ENCODE data around the gene BCL2.
"Not testable (repeated sequence)": the region's sequence is repeated elsewhere in the genome, so short reads cannot be mapped to it uniquely, and the experiment has no call there.

Gene BCL2

DNA sequence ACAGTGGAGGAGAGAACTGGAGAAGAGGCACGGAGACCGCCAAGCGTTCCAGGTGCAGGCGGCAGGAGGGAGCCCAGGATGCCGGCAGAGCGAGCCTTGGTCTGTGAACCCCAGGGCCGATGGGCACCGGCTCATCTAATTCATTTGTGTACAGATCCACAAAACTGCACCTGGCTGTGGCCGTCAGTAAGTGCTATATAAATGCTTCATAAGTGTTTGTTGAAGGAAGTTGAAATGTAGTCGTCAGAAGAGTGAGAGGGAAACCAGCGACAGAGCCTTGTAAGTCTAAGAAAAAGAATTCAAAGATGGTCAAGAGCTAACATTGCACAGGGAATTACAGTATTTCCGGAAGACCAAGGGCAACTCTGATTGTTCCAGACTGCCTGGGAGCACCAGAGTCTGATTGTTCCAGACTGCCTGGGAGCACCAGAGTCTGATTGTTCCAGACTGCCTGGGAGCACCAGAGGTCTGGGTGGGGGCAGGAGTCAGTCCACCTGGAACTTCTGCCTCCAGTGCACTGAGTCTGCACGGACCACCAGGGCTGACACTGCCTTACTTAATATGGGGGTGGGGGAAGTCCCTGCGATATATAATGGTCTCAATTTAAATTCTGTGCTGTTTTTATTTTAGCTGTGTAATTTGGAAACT, 112.3 kb downstream of the BCL2 start:
- DNase-seq (ENCODE audit: low read depth), result no peak
- H3K4me3 ChIP-seq (ENCODE audit: low read depth, low read length), result no peak overlapping the region
- in situ Hi-C loops (cut with HindIII; ENCODE audit: low sequenced_read_pairs), result no loop called here
- TF ChIP-seq, protein P1, sequence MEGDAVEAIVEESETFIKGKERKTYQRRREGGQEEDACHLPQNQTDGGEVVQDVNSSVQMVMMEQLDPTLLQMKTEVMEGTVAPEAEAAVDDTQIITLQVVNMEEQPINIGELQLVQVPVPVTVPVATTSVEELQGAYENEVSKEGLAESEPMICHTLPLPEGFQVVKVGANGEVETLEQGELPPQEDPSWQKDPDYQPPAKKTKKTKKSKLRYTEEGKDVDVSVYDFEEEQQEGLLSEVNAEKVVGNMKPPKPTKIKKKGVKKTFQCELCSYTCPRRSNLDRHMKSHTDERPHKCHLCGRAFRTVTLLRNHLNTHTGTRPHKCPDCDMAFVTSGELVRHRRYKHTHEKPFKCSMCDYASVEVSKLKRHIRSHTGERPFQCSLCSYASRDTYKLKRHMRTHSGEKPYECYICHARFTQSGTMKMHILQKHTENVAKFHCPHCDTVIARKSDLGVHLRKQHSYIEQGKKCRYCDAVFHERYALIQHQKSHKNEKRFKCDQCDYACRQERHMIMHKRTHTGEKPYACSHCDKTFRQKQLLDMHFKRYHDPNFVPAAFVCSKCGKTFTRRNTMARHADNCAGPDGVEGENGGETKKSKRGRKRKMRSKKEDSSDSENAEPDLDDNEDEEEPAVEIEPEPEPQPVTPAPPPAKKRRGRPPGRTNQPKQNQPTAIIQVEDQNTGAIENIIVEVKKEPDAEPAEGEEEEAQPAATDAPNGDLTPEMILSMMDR (IDR thresholded peaks at IDR 0.05; ENCODE audit: low read depth, low read length, missing control alignments), result no peak

- TF ChIP-seq, protein P1 (IDR thresholded peaks at IDR 0.05; ENCODE audit: low read depth, low read length, missing control alignments), result no peak
- no peak overlapping the region for H3K4me3 ChIP-seq (ENCODE audit: low read depth, low read length)
- in situ Hi-C loops (cut with HindIII; ENCODE audit: low sequenced_read_pairs), result no loop called here
These were observed 113.0 kb downstream of the BCL2 start for GRCh38 chr18:63206433-63207142.

DNA sequence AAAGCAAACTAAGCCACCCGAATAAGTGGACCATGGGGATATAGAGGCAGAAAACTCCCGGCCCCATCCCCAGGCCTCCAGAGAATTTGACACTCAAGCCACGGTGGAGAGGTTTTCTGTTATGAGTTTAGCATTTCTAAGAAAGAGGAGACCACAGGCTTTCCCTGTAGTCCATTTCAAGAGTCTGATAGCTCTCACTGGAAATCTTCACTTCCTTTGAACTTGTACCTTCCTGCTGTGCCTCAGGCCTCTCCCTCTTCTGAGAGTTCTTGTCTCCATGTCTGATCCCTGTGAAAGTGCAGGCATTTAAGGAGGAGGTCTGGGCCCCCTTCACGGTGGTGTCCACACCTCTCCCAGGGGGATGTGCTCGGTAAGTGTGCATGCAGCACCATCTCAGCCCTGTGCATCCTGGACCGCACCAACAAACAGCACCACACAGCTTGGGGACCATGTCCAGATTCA, 113.7 kb downstream of the BCL2 start:
- TF ChIP-seq, protein P1 (IDR thresholded peaks at IDR 0.05; ENCODE audit: low read depth, low read length, missing control alignments), result no peak
- DNase-seq (ENCODE audit: low read depth), result no peak
- in situ Hi-C loops (cut with HindIII; ENCODE audit: low sequenced_read_pairs), result no loop called here
- H3K4me3 ChIP-seq (ENCODE audit: low read depth, low read length), result no peak overlapping the region

More at GRCh38 chr18:63206433-63207142, 113.0 kb downstream of the BCL2 start:
- no peak for DNase-seq (ENCODE audit: low read depth)

DNA sequence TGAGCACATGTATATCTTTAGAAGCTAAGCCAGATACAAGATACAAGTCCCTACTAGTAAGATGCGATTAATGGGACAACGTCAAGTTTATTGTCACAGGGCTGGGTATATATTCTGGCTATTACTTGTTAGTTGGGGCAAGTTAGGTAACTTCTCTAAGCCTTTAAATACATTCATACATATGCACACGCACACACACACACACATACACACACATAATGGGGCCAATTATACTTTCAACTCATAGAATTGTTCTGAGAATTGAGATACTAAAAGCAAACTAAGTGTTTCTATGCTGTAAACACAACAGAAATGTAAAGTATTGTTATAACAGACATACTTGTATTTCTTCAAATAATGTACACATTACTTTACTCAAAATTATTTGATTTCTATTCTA, 116.1 kb downstream of the BCL2 start:
- H3K4me3 ChIP-seq (ENCODE audit: low read depth, low read length), result no peak overlapping the region
- TF ChIP-seq, protein P1 (IDR thresholded peaks at IDR 0.05; ENCODE audit: low read depth, low read length, missing control alignments), result no peak
- DNase-seq (ENCODE audit: low read depth), result no peak
- in situ Hi-C loops (cut with HindIII; ENCODE audit: low sequenced_read_pairs), result no loop called here

GRCh38 chr18:63202828-63203227, 116.7 kb downstream of the BCL2 start:
- TF ChIP-seq, protein P1 (IDR thresholded peaks at IDR 0.05; ENCODE audit: low read depth, low read length, missing control alignments), result no peak
- H3K4me3 ChIP-seq (ENCODE audit: low read depth, low read length), result no peak overlapping the region
- DNase-seq (ENCODE audit: low read depth), result no peak
- in situ Hi-C loops (cut with HindIII; ENCODE audit: low sequenced_read_pairs), result no loop called here

GRCh38 chr18:63201456-63201855, 118.1 kb downstream of the BCL2 start:
- in situ Hi-C loops (cut with HindIII; ENCODE audit: low sequenced_read_pairs); DNase-seq (ENCODE audit: low read depth); H3K4me3 ChIP-seq (ENCODE audit: low read depth, low read length): not testable (repeated sequence)

GRCh38 chr18:63199743-63200241, 119.8 kb downstream of the BCL2 start:
- TF ChIP-seq, protein P1 (IDR thresholded peaks at IDR 0.05; ENCODE audit: low read depth, low read length, missing control alignments), result no peak

More at GRCh38 chr18:63199743-63200241, 119.8 kb downstream of the BCL2 start:
- DNase-seq (ENCODE audit: low read depth), result no peak
- H3K4me3 ChIP-seq (ENCODE audit: low read depth, low read length), result no peak overlapping the region
- in situ Hi-C loops (cut with HindIII; ENCODE audit: low sequenced_read_pairs), result no loop called here

All from astrocyte of the cerebellum (primary cell).